ENCODE data around the gene MNT.

DNA sequence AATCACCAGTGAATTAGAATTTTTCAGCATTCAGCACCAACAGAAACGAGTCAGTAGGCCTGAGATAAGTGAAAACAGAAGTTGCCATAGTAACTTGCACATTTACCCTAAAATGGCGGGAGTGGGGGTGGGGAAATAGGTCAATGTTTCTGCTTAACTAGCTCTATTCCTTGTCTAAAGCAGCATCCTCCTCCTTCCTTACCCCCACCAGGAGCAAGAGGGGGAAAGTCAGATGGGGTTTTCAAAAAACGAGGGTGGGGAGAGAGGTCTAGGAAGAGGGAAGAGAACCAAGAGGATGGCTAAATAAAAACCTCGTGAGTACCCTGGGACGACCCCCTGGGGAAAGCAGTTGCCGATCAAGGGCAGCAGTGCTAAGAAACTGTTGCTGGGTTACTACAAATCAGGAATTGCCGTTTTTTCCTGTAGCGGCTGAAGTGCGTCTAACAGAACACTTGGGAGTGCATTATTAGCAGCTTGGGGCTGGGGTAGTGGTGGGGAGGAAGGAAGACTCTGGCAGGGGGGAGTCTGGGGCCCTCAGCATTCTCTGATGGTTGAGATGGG is 34.4 kb upstream of the MNT start:
- TF ChIP-seq, protein P1, sequence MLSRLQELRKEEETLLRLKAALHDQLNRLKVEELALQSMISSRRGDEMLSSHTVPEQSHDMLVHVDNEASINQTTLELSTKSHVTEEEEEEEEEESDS (CRISPR knock-in tag; IDR thresholded peaks at IDR 0.05) = no peak
- no peak for TF ChIP-seq ZNF133 (CRISPR knock-in tag; IDR thresholded peaks at IDR 0.05)
- TF ChIP-seq RAD21 (CRISPR knock-in tag; conservative IDR thresholded peaks at IDR 0.05 in 1 of 2, IDR thresholded peaks at IDR 0.05 in 1 of 2) = no peak
- TF ChIP-seq, protein P2, sequence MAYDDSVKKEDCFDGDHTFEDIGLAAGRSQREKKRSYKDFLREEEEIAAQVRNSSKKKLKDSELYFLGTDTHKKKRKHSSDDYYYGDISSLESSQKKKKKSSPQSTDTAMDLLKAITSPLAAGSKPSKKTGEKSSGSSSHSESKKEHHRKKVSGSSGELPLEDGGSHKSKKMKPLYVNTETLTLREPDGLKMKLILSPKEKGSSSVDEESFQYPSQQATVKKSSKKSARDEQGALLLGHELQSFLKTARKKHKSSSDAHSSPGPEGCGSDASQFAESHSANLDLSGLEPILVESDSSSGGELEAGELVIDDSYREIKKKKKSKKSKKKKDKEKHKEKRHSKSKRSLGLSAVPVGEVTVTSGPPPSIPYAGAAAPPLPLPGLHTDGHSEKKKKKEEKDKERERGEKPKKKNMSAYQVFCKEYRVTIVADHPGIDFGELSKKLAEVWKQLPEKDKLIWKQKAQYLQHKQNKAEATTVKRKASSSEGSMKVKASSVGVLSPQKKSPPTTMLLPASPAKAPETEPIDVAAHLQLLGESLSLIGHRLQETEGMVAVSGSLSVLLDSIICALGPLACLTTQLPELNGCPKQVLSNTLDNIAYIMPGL (CRISPR knock-in tag; IDR thresholded peaks at IDR 0.05) = no peak
- no peak for TF ChIP-seq HDAC2 (IDR thresholded peaks at IDR 0.05)
- no peak for TF ChIP-seq ARID2 (IDR thresholded peaks at IDR 0.05)
- TF ChIP-seq SIRT6 (IDR thresholded peaks at IDR 0.05; ENCODE audit: low read depth, low read length) = no peak
- no peak for TF ChIP-seq TAF1 (IDR thresholded peaks at IDR 0.05; ENCODE audit: control insufficient read depth, extremely low read depth, insufficient read depth, low read length, severe bottlenecking)
- no peak for TF ChIP-seq TOE1 (IDR thresholded peaks at IDR 0.05; ENCODE audit: borderline replicate concordance)
- no peak for TF ChIP-seq TOE1 (CRISPR knock-in tag; IDR thresholded peaks at IDR 0.05; ENCODE audit: borderline replicate concordance, low read depth)
- TF ChIP-seq TARDBP (IDR thresholded peaks at IDR 0.05) = no peak
- TF ChIP-seq, protein P3, sequence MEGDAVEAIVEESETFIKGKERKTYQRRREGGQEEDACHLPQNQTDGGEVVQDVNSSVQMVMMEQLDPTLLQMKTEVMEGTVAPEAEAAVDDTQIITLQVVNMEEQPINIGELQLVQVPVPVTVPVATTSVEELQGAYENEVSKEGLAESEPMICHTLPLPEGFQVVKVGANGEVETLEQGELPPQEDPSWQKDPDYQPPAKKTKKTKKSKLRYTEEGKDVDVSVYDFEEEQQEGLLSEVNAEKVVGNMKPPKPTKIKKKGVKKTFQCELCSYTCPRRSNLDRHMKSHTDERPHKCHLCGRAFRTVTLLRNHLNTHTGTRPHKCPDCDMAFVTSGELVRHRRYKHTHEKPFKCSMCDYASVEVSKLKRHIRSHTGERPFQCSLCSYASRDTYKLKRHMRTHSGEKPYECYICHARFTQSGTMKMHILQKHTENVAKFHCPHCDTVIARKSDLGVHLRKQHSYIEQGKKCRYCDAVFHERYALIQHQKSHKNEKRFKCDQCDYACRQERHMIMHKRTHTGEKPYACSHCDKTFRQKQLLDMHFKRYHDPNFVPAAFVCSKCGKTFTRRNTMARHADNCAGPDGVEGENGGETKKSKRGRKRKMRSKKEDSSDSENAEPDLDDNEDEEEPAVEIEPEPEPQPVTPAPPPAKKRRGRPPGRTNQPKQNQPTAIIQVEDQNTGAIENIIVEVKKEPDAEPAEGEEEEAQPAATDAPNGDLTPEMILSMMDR (IDR thresholded peaks at IDR 0.05 in 2 of 3, conservative IDR thresholded peaks at IDR 0.05 in 1 of 3; ENCODE audit: insufficient read depth in 2 of 3, low read depth in 1 of 3, low read length in 3 of 3) = no peak
- TF ChIP-seq PPARD (CRISPR knock-in tag; IDR thresholded peaks at IDR 0.05) = no peak
- no peak for TF ChIP-seq EZH2 (IDR thresholded peaks at IDR 0.05; ENCODE audit: borderline replicate concordance, low read depth, low read length)
- TF ChIP-seq NONO (IDR thresholded peaks at IDR 0.05; ENCODE audit: low read depth in 2 of 2, low read length in 1 of 2) = no peak

Measured in K562 (cell line).